ENCODE data around the gene TASL.

TASL gene

GRCh38 chrX:30561191-30561590 lies 16.4 kb downstream of the TASL start:
- no peaks in the 10 kb centered on the region for H3K4me1 Mint-ChIP-seq
- peaks cover 2% of the 10 kb centered on the region for H3K9me3 Mint-ChIP-seq
- H3K27ac Mint-ChIP-seq = no peak overlapping the region
- no peak overlapping the region for H3K4me3 Mint-ChIP-seq
- CTCF ChIA-PET = no interaction called here
- no peak for DNase-seq
- peaks cover 42% of the 10 kb centered on the region for H3K36me3 Mint-ChIP-seq
- H3K27me3 Mint-ChIP-seq = no peaks in the 10 kb centered on the region

- no peak overlapping the region for H3K27ac Mint-ChIP-seq
- DNase-seq = no peak
- H3K36me3 Mint-ChIP-seq = no peaks in the 10 kb centered on the region
- no peaks in the 10 kb centered on the region for H3K27me3 Mint-ChIP-seq
- no peaks in the 10 kb centered on the region for H3K4me1 Mint-ChIP-seq
- no peaks in the 10 kb centered on the region for H3K9me3 Mint-ChIP-seq
- CTCF ChIA-PET = no interaction called here
- no peak overlapping the region for H3K4me3 Mint-ChIP-seq
These were observed 39.3 kb downstream of the TASL start for GRCh38 chrX:30538271-30538670.

GRCh38 chrX:30533835-30534234 lies 43.7 kb downstream of the TASL start:
- no peak for DNase-seq
- Mint-ChIP-seq H3K9me3 (no peaks in the 10 kb centered on the region), H3K27me3 (no peaks in the 10 kb centered on the region), H3K36me3 (no peaks in the 10 kb centered on the region), H3K27ac (no peak overlapping the region), H3K4me3 (no peak overlapping the region), H3K4me1 (no peaks in the 10 kb centered on the region)
- CTCF ChIA-PET = no interaction called here

DNA sequence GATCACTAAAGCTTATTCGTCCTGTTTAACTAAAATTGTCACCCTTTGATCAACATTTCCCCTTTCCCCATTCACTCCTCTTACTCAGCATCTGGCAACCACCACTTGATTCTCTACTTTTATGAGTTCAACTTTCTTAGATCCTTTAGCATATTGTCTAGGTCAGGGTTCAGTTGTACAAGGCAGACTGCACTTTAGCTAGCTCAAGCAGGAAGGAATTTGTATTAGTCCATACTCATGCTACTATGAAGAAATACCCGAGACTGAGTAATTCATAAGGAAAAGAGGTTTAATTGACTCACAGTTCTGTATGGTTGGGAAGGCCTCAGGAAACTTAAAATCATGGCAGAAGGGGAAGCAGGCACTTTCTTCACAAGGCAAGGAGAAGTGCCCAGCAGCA lies 44.3 kb downstream of the TASL start:
- no peaks in the 10 kb centered on the region for H3K27me3 Mint-ChIP-seq
- H3K4me1 Mint-ChIP-seq = no peaks in the 10 kb centered on the region
- no peak overlapping the region for H3K4me3 Mint-ChIP-seq
- CTCF ChIA-PET = no interaction called here
- no peaks in the 10 kb centered on the region for H3K36me3 Mint-ChIP-seq
- H3K9me3 Mint-ChIP-seq = no peaks in the 10 kb centered on the region
- H3K27ac Mint-ChIP-seq = no peak overlapping the region
- no peak for DNase-seq

DNA sequence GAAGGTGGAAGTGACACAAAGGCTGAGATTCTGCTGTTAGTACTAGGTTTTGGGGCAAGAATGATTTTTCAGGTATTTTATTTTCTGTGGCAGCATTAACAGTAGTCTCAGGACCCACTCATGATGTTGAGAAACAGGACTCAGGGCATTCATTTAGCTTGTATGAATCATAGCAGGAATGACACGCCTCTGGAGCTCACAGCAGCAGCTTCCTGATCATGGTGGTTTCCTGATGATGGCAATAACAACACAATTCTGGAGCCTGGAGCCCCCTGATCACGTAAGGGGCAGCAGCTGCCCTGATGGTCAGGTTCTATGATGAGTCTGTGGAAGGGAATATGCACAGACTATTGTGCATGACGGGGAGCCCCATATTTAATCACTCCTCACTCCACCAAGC lies 47.0 kb downstream of the TASL start:
- no peaks in the 10 kb centered on the region for H3K36me3 Mint-ChIP-seq
- no peaks in the 10 kb centered on the region for H3K4me1 Mint-ChIP-seq
- H3K27ac Mint-ChIP-seq = no peak overlapping the region
- H3K9me3 Mint-ChIP-seq = no peaks in the 10 kb centered on the region
- no peak overlapping the region for H3K4me3 Mint-ChIP-seq
- DNase-seq = no peak
- no peaks in the 10 kb centered on the region for H3K27me3 Mint-ChIP-seq
- CTCF ChIA-PET = no interaction called here

GRCh38 chrX:30525732-30526131 lies 51.8 kb downstream of the TASL start:
- CTCF ChIA-PET = no interaction called here
- no peaks in the 10 kb centered on the region for H3K4me1 Mint-ChIP-seq
- DNase-seq = no peak
- no peaks in the 10 kb centered on the region for H3K36me3 Mint-ChIP-seq
- no peak overlapping the region for H3K27ac Mint-ChIP-seq
- no peaks in the 10 kb centered on the region for H3K9me3 Mint-ChIP-seq
- no peak overlapping the region for H3K4me3 Mint-ChIP-seq
- no peaks in the 10 kb centered on the region for H3K27me3 Mint-ChIP-seq

- no peak for DNase-seq
- Mint-ChIP-seq H3K36me3 (no peaks in the 10 kb centered on the region), H3K4me3 (no peak overlapping the region), H3K27me3 (no peaks in the 10 kb centered on the region), H3K9me3 (no peaks in the 10 kb centered on the region), H3K4me1 (no peaks in the 10 kb centered on the region), H3K27ac (no peak overlapping the region)
- CTCF ChIA-PET = interaction anchor here (0.7 kb wide), 1 partner anchor 9 kb away, joined by 3 read pairs; no protein-coding TSS in a partner anchor
These were observed 56.0 kb downstream of the TASL start for GRCh38 chrX:30521440-30522182.

- H3K4me3 Mint-ChIP-seq = no peak overlapping the region
- no peaks in the 10 kb centered on the region for H3K27me3 Mint-ChIP-seq
- H3K9me3 Mint-ChIP-seq = no peaks in the 10 kb centered on the region
- DNase-seq = no peak
- H3K4me1 Mint-ChIP-seq = no peaks in the 10 kb centered on the region
- H3K36me3 Mint-ChIP-seq = no peaks in the 10 kb centered on the region
- CTCF ChIA-PET = interaction anchor here (0.8 kb wide), 1 partner anchor 8 kb away, joined by 3 read pairs; no protein-coding TSS in a partner anchor
- H3K27ac Mint-ChIP-seq = no peak overlapping the region
These were observed 64.3 kb downstream of the TASL start for GRCh38 chrX:30513284-30513683.

Measured in activated naive CD4-positive, alpha-beta T cell treated with anti-CD3 and anti-CD28 coated beads, Interleukin-2, amount 10 ng/mL, durations not matched to agents 7 days and 5 days (primary cell).